ENCODE measurements around the gene PARD3. TPM values are rescaled to one million over a fixed set of nuclear protein-coding genes. Genes with fewer than 3 reads are reported as not detected.

PARD3 gene
- polyA plus RNA-seq, 3 donors = 0.51 TPM; not detected in 2

GRCh38 chr10:34112171-34112782 lies 702.8 kb downstream of the PARD3 start:
- WGBS (ENCODE audit: insufficient coverage) = 91% methylated on average over 4 of the region's 6 CpGs
- no peak overlapping the region for H2AFZ ChIP-seq (ENCODE audit: insufficient read depth, low read depth, low read length, poor library complexity, severe bottlenecking)

GRCh38 chr10:34111179-34111578 lies 703.9 kb downstream of the PARD3 start:
- peak overlapping the region in 1 of 2 donors; percentile 32 for H3K4me3 Mint-ChIP-seq
- H3K27ac Mint-ChIP-seq = no peak overlapping the region
- DNase-seq = no peak
- Histone ChIP-seq H4K20me1 (ENCODE audit: insufficient read depth, low read length) (no peaks in the 10 kb centered on the region), H3K4me3 (replicated peaks in 1 of 3; ENCODE audit: low read depth in 2 of 3, low read length in 3 of 3) (no peak overlapping the region), H3K27ac (ENCODE audit: low read depth in 1 of 2, low read length in 2 of 2) (no peak overlapping the region), H3K9ac (ENCODE audit: insufficient read depth, low read length, poor library complexity, severe bottlenecking) (no peak overlapping the region), H3K79me2 (ENCODE audit: insufficient read depth, low read length) (no peaks in the 10 kb centered on the region), H3K4me2 (replicated peaks; ENCODE audit: extremely low read depth, low read length, poor library complexity, severe bottlenecking) (no peak overlapping the region), H3K36me3 (replicated peaks in 1 of 2; ENCODE audit: control insufficient read depth in 1 of 2, insufficient read depth in 2 of 2, low read length in 2 of 2) (no peaks in the 10 kb centered on the region), H3K4me1 (ENCODE audit: control insufficient read depth in 1 of 2, insufficient read depth in 2 of 2, low read length in 2 of 2) (no peaks in the 10 kb centered on the region), H3K9me3 (replicated peaks in 1 of 2; ENCODE audit: control insufficient read depth in 1 of 2, insufficient read depth in 1 of 2, low read length in 2 of 2) (peaks cover 0 to 3% of the 10 kb centered on the region in 2 donors), H2AFZ (ENCODE audit: insufficient read depth, low read depth, low read length, poor library complexity, severe bottlenecking) (no peak overlapping the region), H3K27me3 (ENCODE audit: control insufficient read depth in 2 of 2, insufficient read depth in 2 of 2, low read length in 2 of 2) (no peaks in the 10 kb centered on the region)
- intact Hi-C loops (cut with micrococcal nuclease) = no loop called here
- peaks cover 0 to 2% (median 0%) of the 10 kb centered on the region in 3 donors for H3K27me3 Mint-ChIP-seq (ENCODE audit: low read depth in 3 of 3)
- no peaks in the 10 kb centered on the region for H3K4me1 Mint-ChIP-seq
- TF ChIP-seq CTCF (IDR thresholded peaks at IDR 0.05) = no peak
- 98% methylated on average over 8 of the region's 10 CpGs for WGBS (ENCODE audit: insufficient coverage)
- no peaks in the 10 kb centered on the region for H3K36me3 Mint-ChIP-seq
- peaks cover 0 to 9% (median 4%) of the 10 kb centered on the region in 7 donors for H3K9me3 Mint-ChIP-seq

More at GRCh38 chr10:34112171-34112782, 702.8 kb downstream of the PARD3 start:
- intact Hi-C loops (cut with micrococcal nuclease) = no loop called here
- Histone ChIP-seq H3K9me3 (replicated peaks in 1 of 2; ENCODE audit: control insufficient read depth in 1 of 2, insufficient read depth in 1 of 2, low read length in 2 of 2) (peaks cover 0 to 3% of the 10 kb centered on the region in 2 donors), H3K27ac (ENCODE audit: low read depth in 1 of 2, low read length in 2 of 2) (no peak overlapping the region), H3K36me3 (replicated peaks in 1 of 2; ENCODE audit: control insufficient read depth in 1 of 2, insufficient read depth in 2 of 2, low read length in 2 of 2) (no peaks in the 10 kb centered on the region), H3K4me1 (ENCODE audit: control insufficient read depth in 1 of 2, insufficient read depth in 2 of 2, low read length in 2 of 2) (no peaks in the 10 kb centered on the region), H3K4me2 (replicated peaks; ENCODE audit: extremely low read depth, low read length, poor library complexity, severe bottlenecking) (no peak overlapping the region), H3K4me3 (replicated peaks in 1 of 3; ENCODE audit: low read depth in 2 of 3, low read length in 3 of 3) (no peak overlapping the region), H4K20me1 (ENCODE audit: insufficient read depth, low read length) (no peaks in the 10 kb centered on the region), H3K79me2 (ENCODE audit: insufficient read depth, low read length) (no peaks in the 10 kb centered on the region), H3K27me3 (ENCODE audit: control insufficient read depth in 2 of 2, insufficient read depth in 2 of 2, low read length in 2 of 2) (no peaks in the 10 kb centered on the region), H3K9ac (ENCODE audit: insufficient read depth, low read length, poor library complexity, severe bottlenecking) (no peak overlapping the region)
- TF ChIP-seq CTCF (IDR thresholded peaks at IDR 0.05) = no peak
- Mint-ChIP-seq H3K4me1 (no peaks in the 10 kb centered on the region), H3K9me3 (peaks cover 0 to 9% (median 4%) of the 10 kb centered on the region in 7 donors), H3K36me3 (no peaks in the 10 kb centered on the region), H3K27ac (no peak overlapping the region), H3K4me3 (no peak overlapping the region), H3K27me3 (ENCODE audit: low read depth in 3 of 3) (peaks cover 0 to 2% (median 0%) of the 10 kb centered on the region in 3 donors)
- DNase-seq = no peak

All from CD14-positive monocyte (primary cell).